DMS 273 (cell line): ENCODE data around the gene BAIAP2.
A peak's percentile ranks its signal among the peaks of the same experiment; 100 is the strongest.

Experiments used
- DNase-seq: peaks from one replicate; lab custom pipeline; 2025; ENCODE audit not compliant: unreplicated experiment; lab: John Stamatoyannopoulos, UW

Gene BAIAP2

GRCh38 chr17:81050645-81051625 lies 16.0 kb downstream of the BAIAP2 start:
- DNase-seq: no peak

GRCh38 chr17:81052199-81052997 lies 17.4 kb downstream of the BAIAP2 start:
- peak; percentile 56 for DNase-seq

- no peak for DNase-seq
Measured at GRCh38 chr17:81053041-81053970, 18.4 kb downstream of the BAIAP2 start.

- DNase-seq: no peak
Measured at GRCh38 chr17:81054308-81054707, 19.4 kb downstream of the BAIAP2 start.

GRCh38 chr17:81054881-81055370 lies 20.0 kb downstream of the BAIAP2 start:
- no peak for DNase-seq

- no peak for DNase-seq
Measured at GRCh38 chr17:81056312-81056711, 21.4 kb downstream of the BAIAP2 start.

- peak; percentile 46 for DNase-seq
Measured at GRCh38 chr17:81057079-81057730, 22.3 kb downstream of the BAIAP2 start.

GRCh38 chr17:81057777-81058176 lies 22.8 kb downstream of the BAIAP2 start:
- DNase-seq: no peak

GRCh38 chr17:81058263-81058871 lies 23.4 kb downstream of the BAIAP2 start:
- DNase-seq: no peak

GRCh38 chr17:81059026-81059425 lies 24.1 kb downstream of the BAIAP2 start:
- no peak for DNase-seq

GRCh38 chr17:81060416-81060815 lies 25.5 kb downstream of the BAIAP2 start:
- DNase-seq: no peak

- DNase-seq: no peak
Measured at GRCh38 chr17:81061027-81061735, 26.2 kb downstream of the BAIAP2 start.

GRCh38 chr17:81062014-81062780 lies 27.2 kb downstream of the BAIAP2 start:
- no peak for DNase-seq

- DNase-seq: no peak
Measured at GRCh38 chr17:81063106-81064093, 28.4 kb downstream of the BAIAP2 start.

- DNase-seq: no peak
Measured at GRCh38 chr17:81064678-81065475, 29.9 kb downstream of the BAIAP2 start.

GRCh38 chr17:81065500-81065899 lies 30.5 kb downstream of the BAIAP2 start:
- no peak for DNase-seq
